Ovary (tissue), 3 donors: ENCODE measurements around the gene TET2.

Experiments used
- CTCF ChIP-seq, 3 donors: fragments of 450-650 bp in 2 of 3; fragments of 200-600 bp in 1 of 3; IDR thresholded peaks; one replicate each; pipeline versions ENCODE4 v1.5.1 to v1.8.0; 2016 to 2022; ENCODE audit warnings: antibody characterized with exemption in 3 of 3, mild to moderate bottlenecking in 1 of 3
- EP300 ChIP-seq: sonication (generic); formaldehyde crosslinking; IDR thresholded peaks from one replicate; pipeline ENCODE4 v1.6.1; 2017; ENCODE audit warnings: antibody characterized with exemption
- POLR2A ChIP-seq: fragments of 450-650 bp; IDR thresholded peaks from one replicate; pipeline ENCODE4 v1.6.1; 2017; ENCODE audit warnings: antibody characterized with exemption, mild to moderate bottlenecking, moderate library complexity
- donor health status: DM: no; HTN: no; CAD: no.

- TF ChIP-seq CTCF (IDR thresholded peaks at IDR 0.05) (no peak), POLR2A (no peak), EP300 (no peak)
Observed at GRCh38 chr4:105193536-105193935, 46.9 kb downstream of the TET2 start.
